Stimulated activated CD8-positive, alpha-beta memory T cell treated with anti-CD3 and anti-CD28 coated beads, Interleukin-7, amount 100 ng/mL, for 48 hours (primary cell): ENCODE results near the gene FLNB.

ENCODE experiments used
- DNase-seq, 2 donors: peaks; one replicate each; pipeline ENCODE4 v3.0.0-alpha.2; 2020; ENCODE audit warnings: low read depth in 1 of 2; ENCODE audit errors: extremely low read depth in 1 of 2

The FLNB gene

DNA sequence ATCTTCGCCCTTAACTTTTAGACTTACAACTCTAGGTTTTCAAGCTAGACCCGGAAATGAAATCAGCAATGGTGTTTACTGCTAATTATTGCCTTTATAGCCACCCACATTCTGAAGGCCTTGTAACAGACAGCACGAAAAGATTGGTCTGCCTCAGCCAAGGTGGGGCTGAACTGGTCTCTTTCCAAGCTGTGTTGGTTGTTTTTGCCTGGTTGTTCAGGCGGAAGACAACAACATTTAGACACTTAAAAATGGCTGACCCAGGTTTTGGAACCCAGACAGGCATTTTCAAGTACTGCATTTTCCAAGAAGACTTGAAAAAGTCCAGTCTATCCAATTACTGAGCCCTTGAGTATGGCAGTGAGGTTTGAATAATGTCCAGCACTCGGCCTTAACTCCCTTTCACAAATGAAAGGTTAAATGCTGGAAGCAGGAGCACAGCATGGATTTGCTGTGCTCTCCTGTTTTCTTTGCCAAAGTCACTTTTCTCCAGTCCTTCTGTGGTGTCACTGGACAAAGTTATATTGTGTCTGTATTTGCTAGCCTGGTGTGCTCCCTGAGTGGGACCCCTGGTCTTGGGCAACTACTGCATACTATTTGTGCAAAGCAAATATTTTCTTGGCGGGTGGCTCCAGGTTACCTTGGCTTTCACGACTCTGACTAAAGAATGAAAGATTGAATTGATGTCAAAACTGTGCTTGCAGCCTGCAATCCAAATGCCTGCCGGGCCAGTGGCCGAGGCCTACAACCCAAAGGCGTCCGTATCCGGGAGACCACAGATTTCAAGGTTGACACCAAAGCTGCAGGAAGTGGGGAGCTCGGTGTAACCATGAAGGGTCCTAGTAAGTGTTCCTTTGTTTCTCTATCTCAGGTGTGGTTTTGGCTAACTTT is 93.5 kb downstream of the FLNB start:
- no peak for DNase-seq

DNA sequence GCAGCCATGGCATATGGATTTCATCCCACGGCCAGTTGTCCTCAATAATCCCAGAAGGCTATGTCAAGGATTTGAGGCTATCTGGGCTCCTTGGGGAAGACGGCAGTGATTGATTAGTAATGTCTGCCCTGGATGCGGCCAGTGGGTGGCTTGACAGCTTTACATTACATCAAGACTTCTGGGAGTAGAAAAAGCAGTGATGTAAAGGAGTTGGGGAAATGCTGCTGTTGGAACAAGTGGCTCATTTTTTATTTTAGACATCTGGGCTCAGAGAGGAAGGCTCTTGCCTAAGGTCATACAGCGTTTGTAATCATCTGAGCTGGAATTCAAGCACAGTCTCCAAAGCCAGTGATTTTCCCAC is 94.1 kb downstream of the FLNB start:
- no peak for DNase-seq

DNA sequence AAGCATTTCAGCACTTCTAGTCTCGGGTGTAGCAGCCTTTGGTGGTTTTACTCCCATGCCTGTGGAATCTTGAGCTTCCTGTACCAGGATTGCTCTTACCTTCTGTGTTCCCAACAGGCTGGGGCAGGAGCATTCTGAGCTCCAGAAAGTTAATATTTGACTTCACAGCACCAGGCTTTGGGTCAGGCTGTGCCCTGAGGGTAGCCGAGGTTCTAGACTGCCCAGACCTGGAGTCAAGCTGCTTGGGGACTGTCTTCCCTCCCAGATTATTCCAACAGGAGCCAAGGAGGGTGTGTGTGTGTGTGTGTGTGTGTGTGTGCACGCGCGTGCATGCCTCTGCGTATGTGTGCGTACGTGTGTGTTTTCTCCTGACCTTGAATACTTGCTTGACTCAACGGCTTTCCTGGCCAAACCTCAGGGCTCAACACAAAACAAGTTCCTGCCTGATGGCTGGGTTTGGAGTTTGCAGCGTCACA is 94.8 kb downstream of the FLNB start:
- no peak for DNase-seq

DNA sequence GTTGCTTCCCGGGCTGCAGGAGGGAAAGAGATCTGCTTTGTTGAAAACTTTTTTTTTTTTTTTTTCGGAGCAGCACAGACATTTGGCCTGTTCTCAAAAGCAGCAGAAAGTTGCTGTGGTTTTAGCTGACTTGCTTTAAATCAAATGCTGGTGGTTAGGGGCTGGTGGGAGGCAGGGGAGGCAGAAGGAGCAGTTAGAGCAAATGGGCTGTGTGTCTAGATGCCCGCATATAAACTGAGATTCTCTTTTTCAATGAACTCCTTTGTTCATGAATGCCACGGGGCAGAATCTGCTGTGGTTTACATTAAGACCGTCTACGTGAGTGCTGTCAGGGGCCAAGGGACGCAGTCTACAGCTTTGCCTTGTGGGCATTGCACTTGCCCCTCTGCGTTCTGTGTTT is 95.9 kb downstream of the FLNB start:
- DNase-seq = no peak

DNA sequence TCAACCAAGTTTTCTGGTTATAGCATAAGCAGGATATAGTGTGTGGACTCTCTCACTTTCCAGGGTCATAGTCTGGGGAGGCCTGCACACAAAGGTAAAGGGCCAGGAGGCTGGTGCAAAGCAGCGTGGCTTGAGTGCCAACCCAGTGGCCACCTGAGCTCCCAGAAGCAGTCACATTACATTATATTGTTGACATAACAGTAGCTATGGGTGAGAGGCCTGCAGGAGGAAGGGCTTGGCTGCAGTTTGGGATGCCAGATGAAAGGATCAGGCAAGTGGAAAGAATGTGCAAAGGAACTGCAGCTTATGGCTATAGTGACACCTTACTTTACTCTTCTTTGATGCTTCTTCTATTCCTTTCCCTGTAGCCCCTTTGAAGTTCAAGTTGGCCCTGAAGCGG is 96.5 kb downstream of the FLNB start:
- no peak for DNase-seq

DNA sequence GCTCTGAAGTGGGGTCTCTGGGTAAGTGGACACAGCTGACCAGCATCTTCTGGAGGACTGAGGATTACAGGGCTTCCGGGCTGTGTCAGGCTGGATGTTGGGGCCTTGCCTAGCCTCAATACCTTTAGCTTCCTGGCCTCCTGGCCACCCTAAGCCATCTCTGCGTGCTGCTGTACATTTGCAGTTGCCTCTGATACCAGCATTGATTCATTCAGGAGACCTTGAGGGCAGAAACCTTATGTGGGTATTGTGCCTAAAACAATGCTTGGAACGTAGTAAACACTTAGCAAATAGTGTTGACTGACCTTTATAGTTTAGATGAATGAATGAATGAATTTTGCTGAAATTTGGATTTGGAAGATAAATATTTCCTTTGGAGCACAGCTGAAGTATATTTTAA is 97.0 kb downstream of the FLNB start:
- DNase-seq = no peak

DNA sequence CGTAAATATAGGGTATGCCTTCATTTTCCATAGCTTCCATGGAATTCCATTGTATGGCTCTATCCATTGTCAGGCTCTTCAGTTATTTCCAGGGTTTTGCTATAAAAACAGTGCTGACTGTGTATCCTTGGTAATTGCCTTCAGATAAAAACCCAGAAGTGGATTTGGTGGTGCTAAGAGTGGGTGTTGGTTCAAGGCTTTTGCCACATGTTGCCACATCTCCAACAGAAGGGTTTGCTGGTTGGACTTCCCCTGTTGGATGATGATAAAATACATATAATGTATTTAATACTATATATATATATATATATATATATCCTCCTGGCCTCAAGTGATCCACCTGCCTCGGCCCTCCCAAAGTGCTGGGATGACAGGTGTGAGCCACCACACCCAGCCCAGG is 97.8 kb downstream of the FLNB start:
- DNase-seq = no peak

DNA sequence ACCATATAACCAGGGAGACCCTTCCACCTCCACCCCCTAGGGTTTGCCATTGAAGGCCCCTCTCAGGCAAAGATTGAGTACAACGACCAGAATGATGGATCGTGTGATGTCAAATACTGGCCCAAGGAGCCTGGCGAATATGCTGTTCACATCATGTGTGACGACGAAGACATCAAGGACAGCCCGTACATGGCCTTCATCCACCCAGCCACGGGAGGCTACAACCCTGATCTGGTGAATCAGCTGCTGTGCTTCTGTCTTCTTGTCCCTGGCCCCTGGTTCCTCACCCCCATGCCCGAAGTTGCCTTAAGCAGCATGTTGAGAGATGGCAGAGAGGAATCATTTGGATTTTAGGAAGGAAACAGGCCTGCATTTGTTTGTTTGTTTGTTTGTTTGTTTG is 98.4 kb downstream of the FLNB start:
- no peak for DNase-seq

DNA sequence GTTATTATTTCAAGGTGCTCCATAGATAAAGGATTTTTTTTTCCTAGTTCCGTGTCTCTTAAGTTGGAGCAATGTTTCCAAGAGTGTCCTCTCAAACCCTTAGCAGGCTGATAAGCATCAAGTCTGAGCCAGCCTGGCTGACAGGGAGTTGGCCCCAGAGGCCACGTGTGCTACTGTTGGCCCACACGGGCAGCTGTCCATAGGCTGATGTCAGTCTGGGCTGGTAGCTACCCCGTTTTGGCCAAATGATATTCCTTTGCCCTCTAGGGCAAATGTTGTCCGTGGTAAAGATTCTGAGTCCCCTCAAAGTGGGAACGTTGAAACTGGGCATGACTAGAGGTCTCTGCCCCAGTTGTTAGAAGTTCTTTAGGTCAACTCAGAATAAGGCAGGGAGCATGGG is 99.4 kb downstream of the FLNB start:
- no peak for DNase-seq

DNA sequence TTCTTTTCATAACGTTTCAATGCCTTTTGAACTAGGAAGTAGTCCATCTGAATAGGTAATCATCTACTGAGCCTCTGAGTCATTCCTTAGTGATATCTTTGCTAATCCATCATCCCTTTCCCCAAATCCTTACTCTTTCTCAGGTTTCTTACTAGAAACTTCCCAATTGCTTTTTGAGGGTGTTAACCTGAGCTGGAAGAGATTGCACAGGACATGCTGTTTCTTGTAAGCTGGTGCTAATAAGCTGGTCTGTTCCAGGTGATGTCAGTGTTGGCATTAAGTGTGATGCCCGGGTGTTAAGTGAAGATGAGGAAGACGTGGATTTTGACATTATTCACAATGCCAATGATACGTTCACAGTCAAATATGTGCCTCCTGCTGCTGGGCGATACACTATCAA is 101.5 kb downstream of the FLNB start:
- DNase-seq = no peak

DNA sequence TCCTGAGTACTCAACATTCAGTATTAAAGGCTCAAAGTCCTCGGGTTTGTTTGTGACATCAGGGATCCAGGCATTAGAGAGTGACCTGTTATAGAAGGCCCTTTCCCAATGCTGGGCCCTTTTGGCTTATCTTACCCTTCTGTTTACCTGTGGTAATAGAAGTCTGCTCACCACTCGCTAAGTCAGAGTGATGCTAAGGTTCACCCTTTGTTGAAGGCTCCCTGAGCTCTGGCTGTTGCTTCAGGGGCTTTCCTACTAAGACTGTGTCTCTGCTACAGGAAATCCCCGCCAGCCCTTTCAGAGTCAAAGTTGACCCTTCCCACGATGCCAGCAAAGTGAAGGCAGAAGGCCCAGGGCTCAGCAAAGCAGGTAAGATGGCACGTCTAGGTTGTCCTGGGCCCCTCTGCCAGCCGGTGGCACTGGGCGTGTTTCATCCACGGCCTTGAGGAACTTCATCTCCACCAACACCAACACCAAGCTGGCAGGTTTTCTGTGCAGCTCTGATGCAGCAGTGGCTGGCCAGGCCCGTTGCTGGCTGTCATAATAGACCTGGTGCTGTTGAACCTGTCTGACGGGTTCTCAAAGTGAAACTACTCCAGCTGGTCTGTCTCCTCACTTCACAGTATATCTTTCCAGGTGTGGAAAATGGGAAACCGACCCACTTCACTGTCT is 103.4 kb downstream of the FLNB start:
- DNase-seq = no peak

DNA sequence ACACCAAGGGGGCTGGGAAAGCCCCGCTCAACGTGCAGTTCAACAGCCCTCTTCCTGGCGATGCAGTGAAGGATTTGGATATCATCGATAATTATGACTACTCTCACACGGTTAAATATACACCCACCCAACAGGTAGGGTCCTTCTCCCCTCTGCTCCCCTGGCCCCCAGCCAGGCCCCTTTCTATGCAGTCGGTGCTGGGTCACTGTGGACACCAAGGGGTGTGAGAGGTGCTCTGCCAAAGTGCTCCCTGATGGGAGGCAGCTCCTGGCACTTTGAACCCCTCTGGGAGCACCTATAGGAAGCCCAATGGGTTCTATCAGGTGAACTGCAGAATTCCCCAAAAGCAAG is 103.9 kb downstream of the FLNB start:
- no peak for DNase-seq

DNA sequence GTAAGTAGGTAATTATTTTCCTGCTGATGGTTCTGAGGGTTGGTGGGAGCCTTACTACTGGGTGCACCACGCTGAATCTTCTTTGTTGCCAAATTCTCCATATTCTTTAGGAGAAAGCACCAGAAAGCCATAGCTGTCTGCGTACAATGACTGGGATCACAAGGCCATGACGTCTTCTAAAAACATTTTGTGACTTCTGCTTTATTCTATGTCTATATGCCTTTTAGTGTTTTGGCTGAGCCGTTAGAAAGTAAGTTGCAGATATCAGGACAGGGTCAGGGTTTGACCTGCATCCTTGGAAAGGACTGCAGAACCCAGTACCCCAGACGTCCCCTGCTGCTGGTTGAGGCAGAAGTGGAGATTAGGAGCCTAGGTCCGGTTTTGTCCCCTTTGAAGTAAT is 107.0 kb downstream of the FLNB start:
- no peak for DNase-seq

DNA sequence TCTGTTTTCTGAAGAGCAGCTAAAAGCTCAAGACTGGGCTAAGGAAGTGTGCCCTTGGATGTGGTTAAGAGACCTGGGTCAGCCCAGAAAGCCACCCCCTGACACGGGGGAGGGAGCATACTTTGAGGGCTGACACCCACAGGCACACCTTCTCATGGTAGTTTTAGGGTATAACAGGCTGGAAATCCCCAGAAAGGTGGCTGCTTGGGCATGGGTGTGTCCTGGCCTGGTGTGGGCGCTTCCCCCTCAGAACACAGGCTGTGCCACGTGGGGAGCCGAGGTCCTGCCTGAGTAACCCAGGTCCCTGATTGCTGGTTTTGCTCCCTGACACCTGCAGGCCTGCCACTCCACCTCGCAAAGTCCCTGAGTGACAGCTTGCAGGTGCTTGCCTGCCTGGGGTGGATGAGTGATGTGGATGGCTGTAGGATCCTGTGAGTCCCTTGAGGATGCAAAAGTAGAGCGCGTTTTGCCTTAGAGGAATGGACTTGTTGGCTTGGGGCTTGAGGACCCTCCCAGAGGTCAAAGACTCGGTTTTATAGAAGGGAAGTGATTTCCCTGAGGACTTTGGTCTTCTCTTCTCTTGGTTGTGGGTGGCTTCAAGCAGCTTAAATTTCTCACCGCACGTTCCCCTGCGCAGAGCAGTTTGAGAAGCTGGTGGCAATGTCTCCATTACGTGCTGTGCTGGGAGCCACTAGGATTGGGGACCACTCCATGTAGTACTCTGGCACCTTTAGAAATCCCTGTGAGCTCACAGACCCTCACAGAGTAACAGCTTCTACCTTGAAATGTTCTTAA is 108.1 kb downstream of the FLNB start:
- DNase-seq = peak; percentile 13

DNA sequence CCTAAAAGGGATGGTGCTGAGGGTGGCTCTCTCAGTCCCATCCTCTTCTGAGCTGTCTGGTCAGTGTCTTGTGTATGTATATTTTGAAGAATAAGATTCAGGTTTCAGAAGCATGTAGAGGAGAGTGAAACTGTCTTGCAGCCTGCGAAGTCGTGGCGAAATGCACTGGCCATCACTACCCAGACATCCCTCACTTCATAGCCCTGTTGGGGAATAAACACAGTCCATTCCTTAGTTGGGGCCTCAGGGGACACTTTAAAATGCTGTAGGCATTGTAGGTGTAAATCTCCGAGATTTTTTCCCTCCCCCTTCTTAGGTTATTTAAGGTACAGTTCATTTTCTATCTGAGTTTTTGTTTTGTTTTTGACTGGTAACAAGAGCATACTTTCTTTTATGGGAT is 108.8 kb downstream of the FLNB start:
- DNase-seq = no peak

DNA sequence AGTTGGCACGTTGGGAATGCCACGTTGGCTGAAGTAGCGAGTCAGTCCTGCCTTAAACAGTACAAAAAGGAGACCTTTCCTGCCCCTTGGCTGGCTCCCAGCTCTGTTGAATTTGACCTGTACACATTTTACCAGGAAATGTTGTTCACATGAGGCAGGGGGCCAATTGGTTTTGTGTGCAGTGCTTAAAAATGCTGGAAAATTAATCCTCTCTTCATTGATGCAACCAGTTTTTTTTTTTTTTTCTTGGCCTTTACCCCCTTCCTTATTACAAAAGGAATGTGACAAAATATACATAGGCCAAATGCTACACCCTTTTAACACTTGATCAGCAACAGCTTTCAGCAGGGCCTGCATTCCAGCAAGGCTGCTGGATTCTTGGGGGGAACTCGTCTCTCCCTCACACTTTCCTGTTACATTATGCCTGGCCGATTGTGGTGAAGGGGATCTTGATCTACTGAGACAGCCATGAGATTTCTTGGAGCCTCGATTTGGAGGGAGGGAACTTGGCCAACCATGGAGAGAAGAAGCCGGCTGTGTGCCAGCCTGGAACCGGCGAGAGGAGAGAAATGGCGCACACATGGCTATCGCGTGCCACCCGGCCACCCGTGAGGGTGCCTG is 109.4 kb downstream of the FLNB start:
- no peak for DNase-seq

DNA sequence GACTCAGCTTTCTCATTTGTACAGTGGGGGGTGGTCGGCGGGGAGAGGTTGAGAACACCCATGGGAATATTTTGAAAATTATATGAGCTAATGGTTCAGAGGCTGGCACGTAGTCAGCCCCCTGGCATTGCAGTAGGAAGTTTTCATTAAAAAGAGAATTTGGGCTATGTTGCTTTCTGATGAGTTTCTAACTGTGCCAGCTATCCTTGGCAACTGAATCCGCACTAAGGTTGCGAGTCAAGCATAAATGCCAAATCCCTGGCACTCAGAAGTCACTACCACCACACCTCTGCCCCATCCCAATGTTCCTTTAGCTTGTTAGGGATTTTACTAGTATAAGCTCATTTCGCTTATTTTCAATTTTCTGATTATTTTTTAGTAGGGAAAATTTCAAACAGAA is 111.0 kb downstream of the FLNB start:
- no peak for DNase-seq

DNA sequence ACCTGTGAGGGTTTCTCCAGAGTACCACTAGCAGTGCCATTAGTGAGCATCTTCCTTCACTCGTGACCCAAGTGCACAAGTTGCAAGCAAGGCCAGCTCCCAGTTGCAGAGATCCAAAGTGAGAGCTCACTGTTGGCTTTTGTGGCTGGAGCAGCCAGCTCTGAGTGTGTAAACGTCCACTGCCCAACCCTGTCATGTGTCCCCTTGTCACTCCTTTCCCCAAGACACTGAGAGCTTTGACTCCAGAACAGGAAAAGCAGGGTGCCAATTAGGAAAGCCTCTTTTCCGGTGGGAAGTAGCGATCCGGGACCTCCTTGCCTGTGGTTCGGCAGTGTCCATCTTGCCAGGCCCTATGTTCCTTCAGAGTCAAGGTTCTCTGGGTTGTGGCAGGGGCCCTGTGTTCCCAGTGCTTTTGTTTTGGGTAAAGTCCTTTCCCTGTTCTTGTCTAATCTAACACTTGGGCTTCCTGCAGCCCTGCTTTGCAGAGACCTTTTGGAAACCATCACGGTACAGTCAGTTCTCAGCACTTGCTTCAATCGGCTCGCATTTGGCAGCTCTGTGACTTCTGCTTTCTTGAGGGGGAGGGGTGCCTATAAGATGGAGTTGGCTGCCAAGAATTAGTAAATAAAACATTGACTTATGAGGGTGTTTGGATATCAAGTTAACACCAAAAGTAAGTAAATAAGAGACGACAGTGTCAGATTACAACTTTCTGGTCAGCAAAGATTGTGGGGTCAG is 112.0 kb downstream of the FLNB start:
- DNase-seq = no peak

DNA sequence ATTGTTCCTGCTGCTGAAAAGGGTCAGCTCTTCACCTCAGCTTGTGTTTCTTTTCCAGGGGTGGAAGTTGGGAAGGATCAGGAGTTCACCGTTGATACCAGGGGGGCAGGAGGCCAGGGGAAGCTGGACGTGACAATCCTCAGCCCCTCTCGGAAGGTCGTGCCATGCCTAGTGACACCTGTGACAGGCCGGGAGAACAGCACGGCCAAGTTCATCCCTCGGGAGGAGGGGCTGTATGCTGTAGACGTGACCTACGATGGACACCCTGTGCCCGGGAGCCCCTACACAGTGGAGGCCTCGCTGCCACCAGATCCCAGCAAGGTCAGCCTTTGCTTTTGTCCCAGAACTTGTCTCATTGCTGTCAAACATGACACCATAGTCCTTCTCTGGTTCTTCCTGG is 113.0 kb downstream of the FLNB start:
- DNase-seq = no peak

DNA sequence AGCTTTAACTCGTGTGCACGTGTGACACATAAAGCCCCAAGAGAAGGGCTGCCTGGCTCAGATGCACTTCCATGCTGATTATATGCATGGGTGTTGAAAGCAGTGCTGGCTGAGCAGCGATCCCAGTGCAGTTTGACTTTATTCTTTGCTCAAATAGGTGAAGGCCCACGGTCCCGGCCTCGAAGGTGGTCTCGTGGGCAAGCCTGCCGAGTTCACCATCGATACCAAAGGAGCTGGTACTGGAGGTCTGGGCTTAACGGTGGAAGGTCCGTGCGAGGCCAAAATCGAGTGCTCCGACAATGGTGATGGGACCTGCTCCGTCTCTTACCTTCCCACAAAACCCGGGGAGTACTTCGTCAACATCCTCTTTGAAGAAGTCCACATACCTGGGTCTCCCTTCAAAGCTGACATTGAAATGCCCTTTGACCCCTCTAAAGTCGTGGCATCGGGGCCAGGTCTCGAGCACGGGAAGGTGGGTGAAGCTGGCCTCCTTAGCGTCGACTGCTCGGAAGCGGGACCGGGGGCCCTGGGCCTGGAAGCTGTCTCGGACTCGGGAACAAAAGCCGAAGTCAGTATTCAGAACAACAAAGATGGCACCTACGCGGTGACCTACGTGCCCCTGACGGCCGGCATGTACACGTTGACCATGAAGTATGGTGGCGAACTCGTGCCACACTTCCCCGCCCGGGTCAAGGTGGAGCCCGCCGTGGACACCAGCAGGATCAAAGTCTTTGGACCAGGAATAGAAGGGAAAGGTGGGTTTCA is 114.9 kb downstream of the FLNB start:
- DNase-seq = no peak
